ENCODE measurements around the gene KRT82. TPM values are rescaled to one million over a fixed set of nuclear protein-coding genes. Genes with fewer than 3 reads are reported as not detected.

Gene KRT82
- total RNA-seq, 2 donors from 2014 or later: not detected

GRCh38 chr12:52364901-52365489 is 41.1 kb downstream of the KRT82 start:
- H3K9me3 ChIP-seq: no peaks in the 10 kb centered on the region
- TF ChIP-seq CTCF (IDR thresholded peaks at IDR 0.05): no peak
- H3K27me3 ChIP-seq: no peaks in the 10 kb centered on the region
- DNase-seq (ENCODE audit: low spot score): no peak
- H3K4me1 ChIP-seq: no peaks in the 10 kb centered on the region
- no peaks in the 10 kb centered on the region for H3K36me3 ChIP-seq
- no peak overlapping the region for H3K4me3 ChIP-seq
- H3K27ac ChIP-seq: no peak overlapping the region

- no peak for TF ChIP-seq CTCF (IDR thresholded peaks at IDR 0.05)
- Histone ChIP-seq H3K4me3 (no peak overlapping the region), H3K4me1 (no peaks in the 10 kb centered on the region), H3K36me3 (no peaks in the 10 kb centered on the region), H3K27ac (no peak overlapping the region), H3K9me3 (no peaks in the 10 kb centered on the region), H3K27me3 (no peaks in the 10 kb centered on the region)
- no peak for DNase-seq (ENCODE audit: low spot score)
Measured at GRCh38 chr12:52364061-52364460, 42.1 kb downstream of the KRT82 start.

GRCh38 chr12:52363111-52363679 is 42.9 kb downstream of the KRT82 start:
- no peaks in the 10 kb centered on the region for H3K4me1 ChIP-seq
- TF ChIP-seq CTCF (IDR thresholded peaks at IDR 0.05): no peak
- H3K9me3 ChIP-seq: no peaks in the 10 kb centered on the region
- no peaks in the 10 kb centered on the region for H3K36me3 ChIP-seq
- no peak for DNase-seq (ENCODE audit: low spot score)
- no peak overlapping the region for H3K4me3 ChIP-seq
- H3K27me3 ChIP-seq: no peaks in the 10 kb centered on the region
- H3K27ac ChIP-seq: no peak overlapping the region

GRCh38 chr12:52362118-52362726 is 43.9 kb downstream of the KRT82 start:
- H3K4me3 ChIP-seq: no peak overlapping the region
- no peaks in the 10 kb centered on the region for H3K4me1 ChIP-seq
- no peaks in the 10 kb centered on the region for H3K36me3 ChIP-seq
- H3K27ac ChIP-seq: no peak overlapping the region
- H3K9me3 ChIP-seq: no peaks in the 10 kb centered on the region
- H3K27me3 ChIP-seq: no peaks in the 10 kb centered on the region
- no peak for DNase-seq (ENCODE audit: low spot score)
- no peak for TF ChIP-seq CTCF (IDR thresholded peaks at IDR 0.05)

GRCh38 chr12:52361553-52361952 is 44.6 kb downstream of the KRT82 start:
- DNase-seq (ENCODE audit: low spot score): no peak
- no peaks in the 10 kb centered on the region for H3K9me3 ChIP-seq
- no peaks in the 10 kb centered on the region for H3K36me3 ChIP-seq
- no peak overlapping the region for H3K27ac ChIP-seq
- no peaks in the 10 kb centered on the region for H3K4me1 ChIP-seq
- H3K27me3 ChIP-seq: no peaks in the 10 kb centered on the region
- no peak overlapping the region for H3K4me3 ChIP-seq
- no peak for TF ChIP-seq CTCF (IDR thresholded peaks at IDR 0.05)
